ENCODE data around the gene GRIA3. TPM values are rescaled to one million over a fixed set of nuclear protein-coding genes. Genes with fewer than 3 reads are reported as not detected.

GRIA3 gene
- total RNA-seq, 1 experiment from 2014 or later, result 3.8 TPM

DNA sequence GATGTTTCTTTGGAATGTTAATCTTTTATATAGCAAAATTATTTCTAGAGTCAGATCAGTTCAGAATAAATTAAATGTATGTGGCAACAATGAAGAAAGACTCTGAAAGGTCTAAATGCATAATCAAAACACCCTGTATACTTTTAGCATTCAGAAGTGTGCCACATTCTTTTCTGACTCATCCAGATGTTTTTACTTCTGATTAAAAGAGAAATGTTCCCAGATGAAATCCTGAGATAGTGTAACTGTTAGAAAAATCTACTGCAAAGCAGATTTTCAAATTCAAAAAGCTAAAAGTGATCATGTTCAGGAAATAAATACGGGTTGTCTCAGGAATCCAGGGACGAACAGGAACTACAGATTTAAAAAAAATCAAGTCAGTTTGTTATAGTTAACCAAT is 241.4 kb downstream of the GRIA3 start (continued):
- TF ChIP-seq PRDM15 (CRISPR knock-in tag; IDR thresholded peaks at IDR 0.05), result no peak

DNA sequence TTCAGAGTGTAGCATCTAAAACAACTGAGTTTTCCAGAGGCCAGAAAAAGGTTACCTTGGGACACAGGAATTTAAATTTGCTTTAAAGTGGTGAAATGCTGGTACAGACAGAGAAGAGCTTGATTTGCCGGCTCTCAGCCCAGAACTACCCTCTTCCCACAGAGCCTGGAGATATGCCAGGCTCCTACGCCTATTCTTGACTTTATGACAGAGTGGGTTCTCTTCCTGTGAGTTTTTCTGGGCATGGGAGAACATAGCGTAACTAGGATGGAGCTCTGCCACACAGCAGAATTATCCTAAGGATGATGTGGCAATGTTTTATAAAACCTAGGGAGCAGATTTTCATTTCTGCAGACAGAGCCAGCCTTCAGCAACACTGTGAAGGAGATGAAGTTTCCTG is 241.8 kb downstream of the GRIA3 start:
- Mint-ChIP-seq H3K36me3 (no peaks in the 10 kb centered on the region), H3K9me3 (no peaks in the 10 kb centered on the region), H3K27me3 (ENCODE audit: low read depth) (no peaks in the 10 kb centered on the region), H3K4me3 (no peak overlapping the region), H3K27ac (no peak overlapping the region), H3K4me1 (peaks cover 22% of the 10 kb centered on the region)
- POLR2A ChIA-PET, result no interaction called here
- TF ChIP-seq SOX15 (CRISPR knock-in tag; IDR thresholded peaks at IDR 0.05) (no peak), TEAD4 (CRISPR knock-in tag; IDR thresholded peaks at IDR 0.05) (no peak), CBFB (CRISPR knock-in tag; IDR thresholded peaks at IDR 0.05; ENCODE audit: low read depth) (no peak), GRHL2 (CRISPR knock-in tag; IDR thresholded peaks at IDR 0.05; ENCODE audit: insufficient replicate concordance, severe bottlenecking) (no peak), ZNF263 (CRISPR knock-in tag; IDR thresholded peaks at IDR 0.05; ENCODE audit: low read depth) (no peak), TCF7 (CRISPR knock-in tag; IDR thresholded peaks at IDR 0.05; ENCODE audit: low read depth) (no peak), NFYB (CRISPR knock-in tag; conservative IDR thresholded peaks at IDR 0.05; ENCODE audit: low read depth) (no peak), ZMAT4 (CRISPR knock-in tag; IDR thresholded peaks at IDR 0.05) (no peak), ZNF121 (CRISPR knock-in tag; IDR thresholded peaks at IDR 0.05) (no peak), RELA (CRISPR knock-in tag; IDR thresholded peaks at IDR 0.05; ENCODE audit: borderline replicate concordance) (no peak), IRF2 (CRISPR knock-in tag; IDR thresholded peaks at IDR 0.05; ENCODE audit: borderline replicate concordance, low read depth) (no peak), ARID4B (CRISPR knock-in tag; IDR thresholded peaks at IDR 0.05; ENCODE audit: borderline replicate concordance) (no peak)
- TF ChIP-seq, protein P1, sequence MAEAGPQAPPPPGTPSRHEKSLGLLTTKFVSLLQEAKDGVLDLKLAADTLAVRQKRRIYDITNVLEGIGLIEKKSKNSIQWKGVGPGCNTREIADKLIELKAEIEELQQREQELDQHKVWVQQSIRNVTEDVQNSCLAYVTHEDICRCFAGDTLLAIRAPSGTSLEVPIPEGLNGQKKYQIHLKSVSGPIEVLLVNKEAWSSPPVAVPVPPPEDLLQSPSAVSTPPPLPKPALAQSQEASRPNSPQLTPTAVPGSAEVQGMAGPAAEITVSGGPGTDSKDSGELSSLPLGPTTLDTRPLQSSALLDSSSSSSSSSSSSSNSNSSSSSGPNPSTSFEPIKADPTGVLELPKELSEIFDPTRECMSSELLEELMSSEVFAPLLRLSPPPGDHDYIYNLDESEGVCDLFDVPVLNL (CRISPR knock-in tag; IDR thresholded peaks at IDR 0.05; ENCODE audit: borderline replicate concordance, low read depth), result no peak
- TF ChIP-seq, protein P2, sequence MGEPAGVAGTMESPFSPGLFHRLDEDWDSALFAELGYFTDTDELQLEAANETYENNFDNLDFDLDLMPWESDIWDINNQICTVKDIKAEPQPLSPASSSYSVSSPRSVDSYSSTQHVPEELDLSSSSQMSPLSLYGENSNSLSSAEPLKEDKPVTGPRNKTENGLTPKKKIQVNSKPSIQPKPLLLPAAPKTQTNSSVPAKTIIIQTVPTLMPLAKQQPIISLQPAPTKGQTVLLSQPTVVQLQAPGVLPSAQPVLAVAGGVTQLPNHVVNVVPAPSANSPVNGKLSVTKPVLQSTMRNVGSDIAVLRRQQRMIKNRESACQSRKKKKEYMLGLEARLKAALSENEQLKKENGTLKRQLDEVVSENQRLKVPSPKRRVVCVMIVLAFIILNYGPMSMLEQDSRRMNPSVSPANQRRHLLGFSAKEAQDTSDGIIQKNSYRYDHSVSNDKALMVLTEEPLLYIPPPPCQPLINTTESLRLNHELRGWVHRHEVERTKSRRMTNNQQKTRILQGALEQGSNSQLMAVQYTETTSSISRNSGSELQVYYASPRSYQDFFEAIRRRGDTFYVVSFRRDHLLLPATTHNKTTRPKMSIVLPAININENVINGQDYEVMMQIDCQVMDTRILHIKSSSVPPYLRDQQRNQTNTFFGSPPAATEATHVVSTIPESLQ (CRISPR knock-in tag; IDR thresholded peaks at IDR 0.05), result no peak
- TF ChIP-seq, protein P3, sequence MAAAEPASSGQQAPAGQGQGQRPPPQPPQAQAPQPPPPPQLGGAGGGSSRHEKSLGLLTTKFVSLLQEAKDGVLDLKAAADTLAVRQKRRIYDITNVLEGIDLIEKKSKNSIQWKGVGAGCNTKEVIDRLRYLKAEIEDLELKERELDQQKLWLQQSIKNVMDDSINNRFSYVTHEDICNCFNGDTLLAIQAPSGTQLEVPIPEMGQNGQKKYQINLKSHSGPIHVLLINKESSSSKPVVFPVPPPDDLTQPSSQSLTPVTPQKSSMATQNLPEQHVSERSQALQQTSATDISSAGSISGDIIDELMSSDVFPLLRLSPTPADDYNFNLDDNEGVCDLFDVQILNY (CRISPR knock-in tag; IDR thresholded peaks at IDR 0.05), result no peak
- CTCF ChIA-PET, result no interaction called here
- no peak for ATAC-seq
- no peak for DNase-seq (ENCODE audit: low spot score)
